Measurements from ENCODE around the gene ROR2. TPM values are rescaled to one million over a fixed set of nuclear protein-coding genes. Genes with fewer than 3 reads are reported as not detected.

The ROR2 gene
- total RNA-seq, 3 donors from 2014 or later (not counting 1 experiment from before 2014, with no cell fraction given), result 1.7 TPM; not detected in 2

DNA sequence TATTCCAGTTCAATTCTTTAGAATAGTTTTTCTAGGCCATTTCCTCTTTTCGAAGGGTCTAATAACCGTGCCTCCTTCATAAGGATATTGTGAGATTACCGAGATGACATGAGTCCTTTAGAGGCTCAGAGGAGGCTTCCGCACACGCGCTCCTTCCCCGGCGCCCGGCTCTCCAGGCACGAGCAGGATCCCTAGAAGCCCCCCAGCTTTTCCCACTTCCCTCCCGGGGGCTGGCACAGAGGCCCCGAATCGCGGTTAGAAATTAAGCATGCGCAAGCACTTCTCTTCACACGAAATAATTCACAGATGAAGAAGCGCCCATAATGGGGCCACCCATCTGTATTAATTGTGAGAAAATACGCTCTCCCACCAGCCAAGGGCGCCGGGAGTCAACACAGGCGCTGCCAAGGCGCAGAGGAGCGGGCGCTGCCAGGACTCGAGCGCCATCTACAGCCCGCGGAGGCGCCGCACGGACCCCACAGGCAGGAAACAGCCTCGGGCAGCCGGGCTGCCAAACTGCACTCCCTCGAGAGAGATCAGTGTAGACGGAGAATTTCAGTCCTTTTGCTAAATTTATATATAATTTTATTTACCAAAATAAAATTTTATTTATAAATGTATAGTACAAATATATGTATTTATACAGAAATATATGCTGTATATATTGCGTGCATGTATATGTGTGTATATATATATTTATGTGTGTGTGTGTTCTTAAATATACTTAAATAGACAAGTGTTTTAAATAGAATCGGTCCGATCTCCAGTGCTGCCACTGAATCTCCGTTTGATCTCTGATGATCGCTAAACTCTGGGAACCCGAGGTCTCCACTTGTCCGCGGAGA lies 268.3 kb downstream of the ROR2 start:
- WGBS (ENCODE audit: insufficient coverage), result 23% methylated on average over 40 of the region's 43 CpGs
- no peak overlapping the region for H3K27ac Mint-ChIP-seq
- peak; percentile 90 to 100 (median 99) for ATAC-seq

DNA sequence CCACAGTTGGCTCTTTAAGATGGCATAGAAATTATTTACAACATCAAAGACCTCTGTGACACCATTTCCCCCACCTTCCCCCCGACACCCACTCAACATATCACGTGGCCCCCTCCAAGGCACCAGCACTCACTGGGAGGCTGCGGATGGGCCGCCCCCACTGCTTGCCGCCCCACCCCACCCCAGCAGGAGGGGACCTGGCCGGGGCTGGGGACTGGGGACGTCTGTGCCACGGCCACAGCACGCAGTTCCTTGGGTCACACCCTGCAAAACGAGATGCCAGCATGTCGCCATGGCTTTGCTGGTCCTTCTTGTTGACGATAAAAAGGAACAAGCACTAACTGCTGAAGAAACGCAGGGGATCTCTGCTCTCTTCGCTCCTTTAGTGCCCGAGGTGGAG lies 269.0 kb downstream of the ROR2 start:
- H3K27me3 Mint-ChIP-seq (ENCODE audit: low read depth in 2 of 2), result peaks cover 3 to 27% of the 10 kb centered on the region in 2 donors
- H3K36me3 Mint-ChIP-seq, result no peaks in the 10 kb centered on the region
- no peak for DNase-seq
- no peaks in the 10 kb centered on the region for H3K9me3 Mint-ChIP-seq
- 85% methylated on average over 15 of the region's 15 CpGs for WGBS (ENCODE audit: insufficient coverage)
- Histone ChIP-seq H3K36me3 (ENCODE audit: control insufficient read depth, insufficient read depth, low read length) (no peaks in the 10 kb centered on the region), H3K4me1 (ENCODE audit: control insufficient read depth, insufficient read depth, low read length) (peaks cover 7% of the 10 kb centered on the region), H3K27ac (ENCODE audit: low read length) (no peak overlapping the region), H3K27me3 (ENCODE audit: control insufficient read depth, insufficient read depth, low read length) (no peaks in the 10 kb centered on the region), H3K4me3 (ENCODE audit: low read length) (no peak overlapping the region), H3K9me3 (ENCODE audit: control insufficient read depth, insufficient read depth, low read length) (no peaks in the 10 kb centered on the region)
- no peak overlapping the region for H3K4me3 Mint-ChIP-seq
- intact Hi-C loops (cut with micrococcal nuclease), result loop anchor here (1.0 to 2.0 kb wide), 2 partner anchors 644 to 766 kb away; no protein-coding TSS in a partner anchor
- no peak for ATAC-seq
- H3K4me1 Mint-ChIP-seq, result peaks cover 4% of the 10 kb centered on the region in 2 donors
- H3K27ac Mint-ChIP-seq, result no peak overlapping the region
- TF ChIP-seq, protein P1, sequence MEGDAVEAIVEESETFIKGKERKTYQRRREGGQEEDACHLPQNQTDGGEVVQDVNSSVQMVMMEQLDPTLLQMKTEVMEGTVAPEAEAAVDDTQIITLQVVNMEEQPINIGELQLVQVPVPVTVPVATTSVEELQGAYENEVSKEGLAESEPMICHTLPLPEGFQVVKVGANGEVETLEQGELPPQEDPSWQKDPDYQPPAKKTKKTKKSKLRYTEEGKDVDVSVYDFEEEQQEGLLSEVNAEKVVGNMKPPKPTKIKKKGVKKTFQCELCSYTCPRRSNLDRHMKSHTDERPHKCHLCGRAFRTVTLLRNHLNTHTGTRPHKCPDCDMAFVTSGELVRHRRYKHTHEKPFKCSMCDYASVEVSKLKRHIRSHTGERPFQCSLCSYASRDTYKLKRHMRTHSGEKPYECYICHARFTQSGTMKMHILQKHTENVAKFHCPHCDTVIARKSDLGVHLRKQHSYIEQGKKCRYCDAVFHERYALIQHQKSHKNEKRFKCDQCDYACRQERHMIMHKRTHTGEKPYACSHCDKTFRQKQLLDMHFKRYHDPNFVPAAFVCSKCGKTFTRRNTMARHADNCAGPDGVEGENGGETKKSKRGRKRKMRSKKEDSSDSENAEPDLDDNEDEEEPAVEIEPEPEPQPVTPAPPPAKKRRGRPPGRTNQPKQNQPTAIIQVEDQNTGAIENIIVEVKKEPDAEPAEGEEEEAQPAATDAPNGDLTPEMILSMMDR (IDR thresholded peaks at IDR 0.05), result no peak

More for the DNA sequence above, 268.3 kb downstream of the ROR2 start:
- Histone ChIP-seq H3K4me1 (ENCODE audit: control insufficient read depth, insufficient read depth, low read length) (peaks cover 7% of the 10 kb centered on the region), H3K9me3 (ENCODE audit: control insufficient read depth, insufficient read depth, low read length) (no peaks in the 10 kb centered on the region), H3K36me3 (ENCODE audit: control insufficient read depth, insufficient read depth, low read length) (no peaks in the 10 kb centered on the region), H3K4me3 (ENCODE audit: low read length) (no peak overlapping the region), H3K27ac (ENCODE audit: low read length) (no peak overlapping the region), H3K27me3 (ENCODE audit: control insufficient read depth, insufficient read depth, low read length) (no peaks in the 10 kb centered on the region)
- TF ChIP-seq, protein P1 (IDR thresholded peaks at IDR 0.05), result peak; percentile 95
- Mint-ChIP-seq H3K36me3 (no peaks in the 10 kb centered on the region), H3K9me3 (no peaks in the 10 kb centered on the region), H3K27me3 (ENCODE audit: low read depth in 2 of 2) (peaks cover 0 to 21% of the 10 kb centered on the region in 2 donors), H3K4me1 (peaks cover 4% of the 10 kb centered on the region in 2 donors), H3K4me3 (peak overlapping the region; percentile 71)
- peak; percentile 69 to 70 for DNase-seq
- intact Hi-C loops (cut with micrococcal nuclease), result loop anchor here (1.0 to 2.0 kb wide), 2 partner anchors 645 to 766 kb away; no protein-coding TSS in a partner anchor

DNA sequence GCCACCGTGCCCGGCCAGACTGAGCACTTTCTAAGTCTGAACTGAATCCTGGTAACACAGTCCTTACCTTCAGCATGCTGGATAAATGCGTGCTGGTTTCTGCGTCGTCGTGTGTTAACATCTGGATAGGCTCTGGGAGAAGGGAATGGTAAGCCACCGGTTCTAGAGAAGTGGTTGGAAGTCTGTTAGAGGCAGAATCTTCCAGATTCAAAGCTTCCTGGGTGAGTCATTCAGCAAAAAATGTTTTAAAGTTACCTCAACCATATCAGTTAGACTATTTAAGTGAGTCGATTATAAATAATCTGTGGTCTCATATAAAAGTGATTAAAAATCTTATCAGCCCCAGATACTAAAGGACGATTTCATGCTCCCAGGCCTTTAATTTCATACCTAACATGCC lies 269.9 kb downstream of the ROR2 start:
- intact Hi-C loops (cut with micrococcal nuclease), result loop anchor here (2.0 kb wide), 1 partner anchor 643 kb away; no protein-coding TSS in a partner anchor
- no peaks in the 10 kb centered on the region for H3K36me3 ChIP-seq (ENCODE audit: control insufficient read depth, insufficient read depth, low read length)
- no peak for ATAC-seq
- DNase-seq, result no peak
- H3K4me1 Mint-ChIP-seq, result peaks cover 4% of the 10 kb centered on the region in 2 donors
- no peak overlapping the region for H3K4me3 Mint-ChIP-seq
- no peaks in the 10 kb centered on the region for H3K27me3 ChIP-seq (ENCODE audit: control insufficient read depth, insufficient read depth, low read length)
- TF ChIP-seq, protein P1 (IDR thresholded peaks at IDR 0.05), result no peak
- no peaks in the 10 kb centered on the region for H3K9me3 Mint-ChIP-seq
- H3K9me3 ChIP-seq (ENCODE audit: control insufficient read depth, insufficient read depth, low read length), result no peaks in the 10 kb centered on the region
- H3K4me1 ChIP-seq (ENCODE audit: control insufficient read depth, insufficient read depth, low read length), result peaks cover 7% of the 10 kb centered on the region
- no peak overlapping the region for H3K27ac ChIP-seq (ENCODE audit: low read length)
- no peak overlapping the region for H3K4me3 ChIP-seq (ENCODE audit: low read length)
- no peaks in the 10 kb centered on the region for H3K36me3 Mint-ChIP-seq
- 91% methylated on average over 7 of the region's 9 CpGs for WGBS (ENCODE audit: insufficient coverage)
- no peak overlapping the region for H3K27ac Mint-ChIP-seq
- peaks cover 6 to 36% of the 10 kb centered on the region in 2 donors for H3K27me3 Mint-ChIP-seq (ENCODE audit: low read depth in 2 of 2)

Measured in natural killer cell (primary cell).